Ectodermal cell (in vitro differentiated cells): ENCODE results near the gene CTIF.
"Not testable (repeated sequence)": the region's sequence is repeated elsewhere in the genome, so short reads cannot be mapped to it uniquely, and the experiment has no call there.

ENCODE experiments used
- H3K27ac ChIP-seq: 2 replicates; pipeline ENCODE4 v1.7.0; 2013; ENCODE audit warnings: mild to moderate bottlenecking, low read depth, low read length; ENCODE audit not compliant: insufficient read depth, poor library complexity, severe bottlenecking
- H3K27me3 ChIP-seq: 2 replicates; pipeline ENCODE4 v1.7.0; 2013; ENCODE audit warnings: mild to moderate bottlenecking, low read length; ENCODE audit not compliant: insufficient read depth, control insufficient read depth, poor library complexity, severe bottlenecking
- H3K36me3 ChIP-seq: one replicate; pipeline ENCODE4 v1.7.0; 2013; ENCODE audit warnings: low read length; ENCODE audit not compliant: control insufficient read depth, insufficient read depth
- H3K4me1 ChIP-seq: one replicate; pipeline ENCODE4 v1.7.0; 2013; ENCODE audit warnings: low read length; ENCODE audit not compliant: control insufficient read depth, insufficient read depth
- H3K4me3 ChIP-seq: 2 replicates; pipeline ENCODE4 v1.7.0; 2013; ENCODE audit warnings: low read depth, low read length, control low read depth; ENCODE audit not compliant: insufficient read depth
- H3K9me3 ChIP-seq: 2 replicates; pipeline ENCODE4 v1.7.0; 2013; ENCODE audit warnings: mild to moderate bottlenecking, low read length, moderate library complexity; ENCODE audit not compliant: control insufficient read depth
- WGBS, 2 experiments: methylation state at CpG; one replicate each; pipeline ENCODE4 v1.1.7; 2013; ENCODE audit warnings: missing lambda C conversion rate in 2 of 2; 5-methylcytosine and 5-hydroxymethylcytosine counted together

The CTIF gene

GRCh38 chr18:48869591-48869990 is 330.8 kb downstream of the CTIF start:
- Histone ChIP-seq H3K4me1 (peaks cover 4% of the 10 kb centered on the region), H3K27ac (no peak overlapping the region), H3K9me3 (no peaks in the 10 kb centered on the region), H3K36me3 (no peaks in the 10 kb centered on the region), H3K4me3 (no peak overlapping the region), H3K27me3 (no peaks in the 10 kb centered on the region)
- WGBS, 2 experiments, result 94 to 97% methylated on average over 5 of the region's 5 CpGs

GRCh38 chr18:48870926-48871325 is 332.1 kb downstream of the CTIF start:
- H3K36me3 ChIP-seq, H3K4me1 ChIP-seq, H3K9me3 ChIP-seq, H3K27ac ChIP-seq, H3K4me3 ChIP-seq, H3K27me3 ChIP-seq: not testable (repeated sequence)
- 89 to 92% methylated on average over 13 of the region's 13 CpGs for WGBS, 2 experiments

- H3K4me3 ChIP-seq, result no peak overlapping the region
- H3K9me3 ChIP-seq, result no peaks in the 10 kb centered on the region
- peaks cover 4% of the 10 kb centered on the region for H3K4me1 ChIP-seq
- WGBS, 2 experiments, result 95% methylated on average over 23 of the region's 23 CpGs
- no peak overlapping the region for H3K27ac ChIP-seq
- no peaks in the 10 kb centered on the region for H3K36me3 ChIP-seq
- H3K27me3 ChIP-seq, result no peaks in the 10 kb centered on the region
Measured at GRCh38 chr18:48871391-48872166, 332.7 kb downstream of the CTIF start.

DNA sequence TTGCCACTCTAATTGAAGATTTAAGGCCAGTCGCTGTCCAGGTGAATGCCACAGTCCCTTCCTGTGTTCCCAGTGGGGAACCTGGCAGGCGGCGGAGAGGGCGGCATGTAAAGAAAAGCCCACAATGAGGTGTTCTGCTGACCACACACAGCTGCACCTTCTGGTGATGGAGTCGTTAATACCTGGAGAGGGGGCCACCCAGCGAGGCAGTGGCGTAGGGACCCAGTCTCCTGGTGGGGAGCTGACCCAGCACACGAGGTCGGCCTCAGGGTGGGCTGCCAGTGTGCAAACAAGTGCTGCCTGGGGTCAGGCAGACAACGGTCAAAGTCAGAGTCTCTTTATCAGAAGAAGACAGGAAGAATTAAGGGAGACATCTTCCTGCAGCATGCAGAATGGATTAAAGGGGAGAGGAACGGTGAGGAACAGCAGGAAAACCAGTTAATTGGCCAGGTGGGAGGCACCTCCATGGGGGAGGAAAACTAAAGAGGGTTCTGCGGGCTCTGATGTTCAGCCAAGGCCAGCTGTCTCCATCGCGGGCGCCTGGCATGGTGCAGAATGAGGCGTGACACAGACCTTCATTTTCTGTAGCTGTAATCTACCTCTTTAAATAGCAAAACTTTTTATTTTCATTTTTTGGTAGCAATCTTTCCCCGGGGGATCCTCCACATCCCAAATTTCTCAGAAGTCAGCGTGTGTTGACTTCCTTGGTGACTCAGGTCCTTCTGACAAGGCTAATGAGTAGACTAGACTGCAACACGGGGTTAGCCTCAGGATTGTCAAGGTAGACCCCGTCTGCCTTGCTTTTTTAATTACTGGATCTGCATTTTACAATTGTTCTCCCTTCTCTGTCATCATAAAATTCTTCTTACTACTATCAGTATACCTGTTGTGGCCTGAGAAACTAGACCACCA is 333.7 kb downstream of the CTIF start:
- 86 to 90% methylated on average over 20 of the region's 20 CpGs for WGBS, 2 experiments
- Histone ChIP-seq H3K27me3 (no peaks in the 10 kb centered on the region), H3K4me1 (peaks cover 4% of the 10 kb centered on the region), H3K9me3 (no peaks in the 10 kb centered on the region), H3K36me3 (no peaks in the 10 kb centered on the region), H3K4me3 (no peak overlapping the region), H3K27ac (no peak overlapping the region)

GRCh38 chr18:48874233-48874632 is 335.4 kb downstream of the CTIF start:
- Histone ChIP-seq H3K4me3 (no peak overlapping the region), H3K27ac (no peak overlapping the region)
- 94% methylated on average over 5 of the region's 5 CpGs for WGBS, 2 experiments

GRCh38 chr18:48874701-48875162 is 335.9 kb downstream of the CTIF start:
- 94% methylated on average over 15 of the region's 15 CpGs for whole genome bisulfite sequencing, 2 experiments
- H3K36me3 ChIP-seq, result no peaks in the 10 kb centered on the region
- no peak overlapping the region for H3K27ac ChIP-seq
- no peak overlapping the region for H3K4me3 ChIP-seq
- no peaks in the 10 kb centered on the region for H3K9me3 ChIP-seq
- H3K27me3 ChIP-seq, result no peaks in the 10 kb centered on the region
- no peaks in the 10 kb centered on the region for H3K4me1 ChIP-seq

More at GRCh38 chr18:48874233-48874632, 335.4 kb downstream of the CTIF start:
- no peaks in the 10 kb centered on the region for H3K27me3 ChIP-seq
- no peaks in the 10 kb centered on the region for H3K36me3 ChIP-seq
- H3K9me3 ChIP-seq, result no peaks in the 10 kb centered on the region
- no peaks in the 10 kb centered on the region for H3K4me1 ChIP-seq

GRCh38 chr18:48875314-48875941 is 336.6 kb downstream of the CTIF start:
- H3K9me3 ChIP-seq, result no peaks in the 10 kb centered on the region
- no peaks in the 10 kb centered on the region for H3K27me3 ChIP-seq
- no peak overlapping the region for H3K27ac ChIP-seq
- H3K36me3 ChIP-seq, result no peaks in the 10 kb centered on the region
- 95 to 97% methylated on average over 18 of the region's 18 CpGs for WGBS, 2 experiments
- H3K4me1 ChIP-seq, result no peaks in the 10 kb centered on the region
- no peak overlapping the region for H3K4me3 ChIP-seq

DNA sequence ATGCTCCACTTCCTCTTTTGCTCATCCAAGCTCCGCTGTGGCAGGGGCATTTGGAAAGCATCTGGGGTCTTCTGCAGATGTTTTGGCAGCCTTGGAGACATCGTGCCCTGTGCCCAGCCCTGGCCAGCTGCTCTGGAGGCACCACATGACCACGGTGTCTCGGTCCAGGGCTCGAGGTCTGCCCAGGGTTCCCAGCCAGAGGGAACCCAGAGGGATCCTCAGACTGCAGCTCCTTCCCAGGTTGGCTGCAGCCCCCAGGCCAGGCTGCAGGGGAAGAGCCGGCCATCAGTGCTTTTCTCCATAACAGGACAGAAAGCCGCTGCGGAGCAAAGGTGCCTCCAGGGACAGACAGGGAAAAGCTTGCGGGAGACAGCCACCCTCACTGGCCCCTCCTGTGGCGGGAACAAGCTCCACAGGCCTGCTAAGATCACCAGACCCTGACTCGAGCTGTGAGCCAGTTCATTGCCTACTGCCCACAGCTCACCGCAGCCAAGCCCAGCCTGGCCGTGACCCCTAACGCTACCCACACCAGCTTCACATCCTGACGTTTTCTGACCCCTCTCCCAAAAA is 337.2 kb downstream of the CTIF start:
- no peaks in the 10 kb centered on the region for H3K27me3 ChIP-seq
- H3K4me3 ChIP-seq, result no peak overlapping the region
- no peaks in the 10 kb centered on the region for H3K4me1 ChIP-seq
- H3K36me3 ChIP-seq, result no peaks in the 10 kb centered on the region
- no peak overlapping the region for H3K27ac ChIP-seq
- 78 to 81% methylated on average over 15 of the region's 15 CpGs for WGBS, 2 experiments
- H3K9me3 ChIP-seq, result no peaks in the 10 kb centered on the region

DNA sequence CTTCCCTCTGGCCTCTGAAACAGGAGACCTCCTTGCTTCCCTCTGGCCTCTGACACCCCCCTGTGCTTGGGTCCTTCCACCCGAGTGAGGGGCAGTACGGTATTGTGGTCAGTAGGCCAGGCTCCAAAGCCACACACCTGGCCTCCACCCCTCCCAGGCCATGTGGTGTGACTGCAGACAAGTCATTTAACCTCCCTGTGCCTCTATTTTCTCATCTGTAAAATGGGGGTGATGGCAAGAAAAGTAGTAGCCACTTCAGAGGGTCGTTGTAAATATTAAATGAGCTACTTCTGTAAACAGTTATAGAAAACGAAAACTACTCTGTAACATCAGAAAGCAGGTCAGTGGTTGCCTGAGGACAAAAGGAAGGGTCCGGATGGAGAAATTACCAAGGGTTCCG is 337.8 kb downstream of the CTIF start:
- H3K9me3 ChIP-seq, result no peaks in the 10 kb centered on the region
- H3K36me3 ChIP-seq, result no peaks in the 10 kb centered on the region
- WGBS, 2 experiments, result 94 to 95% methylated on average over 6 of the region's 6 CpGs

More for the DNA sequence above, 337.8 kb downstream of the CTIF start:
- H3K4me3 ChIP-seq, result no peak overlapping the region
- no peaks in the 10 kb centered on the region for H3K27me3 ChIP-seq
- no peaks in the 10 kb centered on the region for H3K4me1 ChIP-seq
- no peak overlapping the region for H3K27ac ChIP-seq
